K562 (cell line): ENCODE results near the gene UMAD1. TPM values are rescaled to one million over a fixed set of nuclear protein-coding genes. Genes with fewer than 3 reads are reported as not detected.

Source experiments
- ATAC-seq: fragments of 200-7000 bp; cut with Tn5 transposase; 3 replicates; pipeline ENCODE4 v1.9.1; 2020; ENCODE audit warnings: moderate library complexity
- BruUV-seq: library from RNA; stranded (reverse); fragments of 400-500 nt; replicated peaks from 2 replicates; lab custom pipeline; 2021; lab: Mats Ljungman, UMichigan
- CTCF ChIA-PET: fragments of 300-600 bp; formaldehyde crosslinking; extraction: SDS; loops from one replicate; lab custom pipeline; 2021; ENCODE audit warnings: low intra/inter-chr PET ratio; lab: Yijun Ruan, JAX
- POLR2A ChIA-PET: fragments of 300-600, 350-650 bp; sonication (Branson Sonifier 250); formaldehyde crosslinking; extraction: SDS; loops from one replicate; lab custom pipeline; 2021; ENCODE audit warnings: antibody characterized with exemption, inconsistent platforms; lab: Yijun Ruan, JAX
- DNase-seq, 4 experiments: peaks; one replicate each; pipeline versions ENCODE4 v3.0.0 to v3.0.0-alpha.2; 2011 to 2018; ENCODE audit warnings: low spot score in 3 of 4, mixed read lengths in 3 of 4; ENCODE audit errors: extremely low read depth in 1 of 4
- FAIRE-seq: peaks from 2 replicates; lab custom pipeline; 2011; peaks lifted over from hg19 to GRCh38; lab: Jason Lieb, UNC
- H2AFZ ChIP-seq: 2 replicates; pipeline ENCODE4 v1.6.0; 2011; ENCODE audit warnings: low read depth, low read length, control low read depth, inconsistent platforms
- H3K27ac ChIP-seq: fragments of 200-600 bp; 3 replicates; pipeline ENCODE4 v1.8.0; 2011; ENCODE audit warnings: low read depth, mild to moderate bottlenecking, control low read depth, inconsistent platforms, low read length, moderate library complexity, mixed read lengths; ENCODE audit errors: extremely low read depth
- H3K27me3 ChIP-seq, 2 experiments: fragments of 300-600 bp in 1 of 2; 2 replicates in 1 of 2; 3 replicates in 1 of 2; pipeline versions ENCODE4 v1.6.0 to v1.8.0; 2011; ENCODE audit warnings: inconsistent platforms in 2 of 2, low read length in 2 of 2, mild to moderate bottlenecking in 1 of 2, mixed read lengths in 1 of 2, moderate library complexity in 1 of 2; ENCODE audit not compliant: control insufficient read depth in 2 of 2, insufficient read depth in 2 of 2
- H3K36me3 ChIP-seq: fragments of 300-600 bp; 3 replicates; pipeline ENCODE4 v1.8.0; 2011; ENCODE audit warnings: mild to moderate bottlenecking, low read length, inconsistent platforms; ENCODE audit not compliant: control insufficient read depth, insufficient read depth
- H3K4me1 ChIP-seq, 2 experiments: fragments of 200-600 bp in 1 of 2; replicated peaks in 1 of 2; 2 replicates in 1 of 2; 3 replicates in 1 of 2; pipeline versions ENCODE4 v1.5.1 to v1.8.0; 2011; ENCODE audit warnings: inconsistent platforms in 2 of 2, low read length in 2 of 2, mild to moderate bottlenecking in 1 of 2, mixed read lengths in 1 of 2, moderate library complexity in 1 of 2; ENCODE audit not compliant: control insufficient read depth in 2 of 2, insufficient read depth in 2 of 2
- H3K4me2 ChIP-seq: 2 replicates; pipeline ENCODE4 v1.6.1; 2011; ENCODE audit warnings: low read length, control low read depth, inconsistent platforms, mixed read lengths; ENCODE audit not compliant: insufficient read depth
- H3K4me3 ChIP-seq: fragments of 200-600 bp; sonication (generic), shearing (Covaris generic); 2 replicates; pipeline ENCODE4 v1.5.1; 2016; ENCODE audit warnings: control low read depth, inconsistent platforms
- H3K79me2 ChIP-seq: fragments of 200-600 bp; 3 replicates; pipeline ENCODE4 v1.8.0; 2011; ENCODE audit warnings: low read length, inconsistent platforms; ENCODE audit not compliant: control insufficient read depth, insufficient read depth
- H3K9ac ChIP-seq, 2 experiments: 2 replicates each; pipeline versions ENCODE4 v1.6.0 to v1.6.1; 2011; ENCODE audit warnings: low read depth in 2 of 2, low read length in 2 of 2, control low read depth in 1 of 2, inconsistent platforms in 1 of 2, mild to moderate bottlenecking in 1 of 2, mixed read lengths in 1 of 2; ENCODE audit not compliant: insufficient read depth in 1 of 2
- H3K9me1 ChIP-seq: one replicate; pipeline ENCODE4 v1.6.0; 2011; ENCODE audit warnings: inconsistent platforms, mild to moderate bottlenecking, low read length, moderate library complexity; ENCODE audit not compliant: control insufficient read depth, insufficient read depth
- H3K9me3 ChIP-seq: replicated peaks from 2 replicates; pipeline ENCODE4 v1.5.1; 2011; ENCODE audit warnings: low read depth, low read length, inconsistent platforms; ENCODE audit not compliant: control insufficient read depth, insufficient read depth
- H4K20me1 ChIP-seq: replicated peaks from 2 replicates; pipeline ENCODE4 v1.6.1; 2011; ENCODE audit warnings: low read length, inconsistent platforms, mixed read lengths; ENCODE audit not compliant: control insufficient read depth, insufficient read depth
- ATF7 ChIP-seq: fragments of 450-650 bp; IDR thresholded peaks from 2 replicates; pipeline ENCODE4 v1.7.1; 2014; ENCODE audit warnings: mild to moderate bottlenecking, moderate library complexity
- C11orf30 ChIP-seq: fragments of 450-650 bp; IDR thresholded peaks from 2 replicates; pipeline ENCODE4 v1.6.1; 2016; ENCODE audit warnings: low read depth, mild to moderate bottlenecking
- FOXA3 ChIP-seq, 2 experiments: fragments of 450-650 bp in 1 of 2; sonication (generic) in 1 of 2; formaldehyde crosslinking; IDR thresholded peaks in 1 of 2; conservative IDR thresholded peaks in 1 of 2; 2 replicates each; pipeline versions ENCODE4 v1.4.0 to v1.8.0; 2020 to 2022; ENCODE audit warnings: mild to moderate bottlenecking in 2 of 2, missing genetic modification reagents in 1 of 2
- KDM1A ChIP-seq, 2 experiments: fragments of 450-650 bp; IDR thresholded peaks; 2 replicates each; pipeline ENCODE4 v1.6.1; 2016; ENCODE audit warnings: mild to moderate bottlenecking in 2 of 2
- MCM2 ChIP-seq: fragments of 450-650 bp; IDR thresholded peaks from 2 replicates; pipeline ENCODE4 v1.6.1; 2017; ENCODE audit warnings: low read depth, mild to moderate bottlenecking
- NCOR1 ChIP-seq: fragments of 450-650 bp; IDR thresholded peaks from 2 replicates; pipeline ENCODE4 v1.6.1; 2016; ENCODE audit warnings: mild to moderate bottlenecking, moderate library complexity
- PHF8 ChIP-seq: fragments of 200-600 bp; sonication (generic); IDR thresholded peaks from 2 replicates; pipeline ENCODE4 v1.6.1; 2012; ENCODE audit warnings: mixed run types, mild to moderate bottlenecking, inconsistent platforms, low read length, moderate library complexity, borderline replicate concordance
- STAT5B ChIP-seq: fragments of 250-450 bp; sonication (Bioruptor Pico); IDR thresholded peaks from 2 replicates; pipeline ENCODE4 v1.8.0; 2021; ENCODE audit warnings: mild to moderate bottlenecking, inconsistent platforms
- ZFX ChIP-seq: sonication (generic); formaldehyde crosslinking; IDR thresholded peaks from 2 replicates; pipeline ENCODE4 v1.8.0; 2022; ENCODE audit warnings: mild to moderate bottlenecking, missing genetic modification reagents, moderate library complexity
- ZNF561 ChIP-seq: fragments of 450-650 bp; formaldehyde crosslinking; conservative IDR thresholded peaks from 2 replicates; pipeline ENCODE4 v1.4.0; 2020; ENCODE audit warnings: mild to moderate bottlenecking, moderate library complexity
- ZNF584 ChIP-seq: fragments of 200-800 bp; sonication (Bioruptor generic); IDR thresholded peaks from 2 replicates; pipeline ENCODE4 v1.6.1; 2016; ENCODE audit warnings: low read depth, mild to moderate bottlenecking, missing genetic modification characterization, missing compliant biosample characterization
- ZNF785 ChIP-seq: fragments of 250-450 bp; sonication (Bioruptor Pico); IDR thresholded peaks from 2 replicates; pipeline ENCODE4 v1.4.0; 2020; ENCODE audit warnings: mild to moderate bottlenecking
- WGBS: fragments of 100-300 bp; shearing (Covaris generic); methylation state at CpG from one replicate; pipeline ENCODE4 v1.1.6; 2016; ENCODE audit warnings: low coverage, mixed read lengths; ENCODE audit not compliant: insufficient coverage; ENCODE audit errors: missing lambda C conversion rate; 5-methylcytosine and 5-hydroxymethylcytosine counted together
- in situ Hi-C: fragments of 300-500 bp; cut with MboI; formaldehyde crosslinking; loops from 4 replicates; pipeline ENCODE4 v1.15.0; 2018; ENCODE audit warnings: inconsistent platforms, mixed read lengths
- intact Hi-C: fragments of 100-400 bp; cut with micrococcal nuclease; formaldehyde crosslinking; loops from 2 replicates; pipeline ENCODE4 v1.14.2; 2022
- polyA plus RNA-seq, 8 experiments: library from polyadenylated mRNA; depleted of rRNA in 4 of 8; stranded (reverse) in 5 of 8; unstranded in 3 of 8; fragments of >200 nt; fragmentation: Nextera tagmentation in 2 of 8; fragmentation: Illumina TruSeq in 1 of 8; extraction: Ambion mirVana in 2 of 8; extraction: Trizol in 1 of 8; gene quantifications; 2 replicates each; pipeline versions ENCODE4 v1.2.1 to v1.2.3, GENCODE V29; 2011 to 2014; ENCODE audit warnings: inconsistent platforms in 1 of 8, missing spikeins in 1 of 8
- total RNA-seq, 7 experiments: library from RNA; depleted of rRNA in 6 of 7; stranded (reverse); fragments of >200 nt in 6 of 7; fragmentation: Illumina TruSeq in 2 of 7; extraction: Trizol in 2 of 7; gene quantifications; 2 replicates each; pipeline versions ENCODE4 v1.2.1 to v1.2.3, GENCODE V29; 2011 to 2021; ENCODE audit warnings: low replicate concordance in 1 of 7
- TF ChIP-seq, protein P1 (sequence below), 2 experiments: fragments of 150-350 bp in 1 of 2; IDR thresholded peaks; 2 replicates each; pipeline ENCODE4 v1.6.1; 2012 to 2016; ENCODE audit warnings: low read depth in 2 of 2, low read length in 2 of 2, mild to moderate bottlenecking in 1 of 2, moderate library complexity in 1 of 2
- TF ChIP-seq, protein P2 (sequence below): fragments of 250-450 bp; sonication (Bioruptor Pico); IDR thresholded peaks from 2 replicates; pipeline ENCODE4 v1.8.0; 2022; ENCODE audit warnings: inconsistent platforms, mild to moderate bottlenecking, moderate library complexity, borderline replicate concordance
- TF ChIP-seq, protein P3 (sequence below), 2 experiments: IDR thresholded peaks; 2 replicates each; pipeline ENCODE4 v1.6.1; 2012; ENCODE audit warnings: improper control_type of control experiment in 2 of 2, low read depth in 2 of 2, low read length in 2 of 2, borderline replicate concordance in 1 of 2

The UMAD1 gene
- total and polyA plus RNA-seq, 9 of the 15 experiments (the other 6 are each of a cell fraction or from before 2014, with no cell fraction given): 9.0 to 26.7 (median 13.3) TPM

DNA sequence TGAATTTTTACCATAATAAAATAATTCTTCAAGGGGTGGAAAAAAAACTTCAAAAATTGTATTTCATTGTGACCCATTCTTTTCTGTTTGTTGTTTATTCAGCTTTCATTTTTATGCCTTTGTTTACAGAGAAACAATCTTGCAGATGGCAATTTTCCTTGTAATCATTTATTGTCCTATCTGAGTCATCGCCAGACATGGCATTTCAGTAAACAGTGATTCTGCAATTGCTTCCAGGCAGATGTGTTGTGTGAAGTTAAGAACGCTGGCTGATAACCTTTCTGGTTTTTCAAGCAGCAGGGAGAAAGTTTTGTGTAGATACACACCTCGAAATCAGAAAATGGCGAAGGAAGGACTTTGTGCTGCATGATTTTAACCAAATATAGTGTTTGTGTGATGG, 158.6 kb downstream of the UMAD1 start:
- CTCF ChIA-PET: no interaction called here
- TF ChIP-seq ZNF561 (no peak), ZFX (CRISPR knock-in tag) (no peak), ZNF584 (CRISPR knock-in tag) (no peak), PHF8 (no peak), C11orf30 (peak; percentile 27; the same call in 1 of the 2 replicates), MCM2 (no peak), ZNF785 (no peak), FOXA3 (CRISPR knock-in tag; conservative IDR thresholded peaks at IDR 0.05 in 1 of 2, IDR thresholded peaks at IDR 0.05 in 1 of 2) (peak in 1 of 2 experiments; percentile 64; a peak in 2 of 4 replicates), NCOR1 (peak; percentile 60), STAT5B (CRISPR knock-in tag) (no peak), ATF7 (no peak), KDM1A (IDR thresholded peaks at IDR 0.05) (peak in 1 of 2 experiments; percentile 32; a peak in 2 of 4 replicates)
- TF ChIP-seq, protein P1, sequence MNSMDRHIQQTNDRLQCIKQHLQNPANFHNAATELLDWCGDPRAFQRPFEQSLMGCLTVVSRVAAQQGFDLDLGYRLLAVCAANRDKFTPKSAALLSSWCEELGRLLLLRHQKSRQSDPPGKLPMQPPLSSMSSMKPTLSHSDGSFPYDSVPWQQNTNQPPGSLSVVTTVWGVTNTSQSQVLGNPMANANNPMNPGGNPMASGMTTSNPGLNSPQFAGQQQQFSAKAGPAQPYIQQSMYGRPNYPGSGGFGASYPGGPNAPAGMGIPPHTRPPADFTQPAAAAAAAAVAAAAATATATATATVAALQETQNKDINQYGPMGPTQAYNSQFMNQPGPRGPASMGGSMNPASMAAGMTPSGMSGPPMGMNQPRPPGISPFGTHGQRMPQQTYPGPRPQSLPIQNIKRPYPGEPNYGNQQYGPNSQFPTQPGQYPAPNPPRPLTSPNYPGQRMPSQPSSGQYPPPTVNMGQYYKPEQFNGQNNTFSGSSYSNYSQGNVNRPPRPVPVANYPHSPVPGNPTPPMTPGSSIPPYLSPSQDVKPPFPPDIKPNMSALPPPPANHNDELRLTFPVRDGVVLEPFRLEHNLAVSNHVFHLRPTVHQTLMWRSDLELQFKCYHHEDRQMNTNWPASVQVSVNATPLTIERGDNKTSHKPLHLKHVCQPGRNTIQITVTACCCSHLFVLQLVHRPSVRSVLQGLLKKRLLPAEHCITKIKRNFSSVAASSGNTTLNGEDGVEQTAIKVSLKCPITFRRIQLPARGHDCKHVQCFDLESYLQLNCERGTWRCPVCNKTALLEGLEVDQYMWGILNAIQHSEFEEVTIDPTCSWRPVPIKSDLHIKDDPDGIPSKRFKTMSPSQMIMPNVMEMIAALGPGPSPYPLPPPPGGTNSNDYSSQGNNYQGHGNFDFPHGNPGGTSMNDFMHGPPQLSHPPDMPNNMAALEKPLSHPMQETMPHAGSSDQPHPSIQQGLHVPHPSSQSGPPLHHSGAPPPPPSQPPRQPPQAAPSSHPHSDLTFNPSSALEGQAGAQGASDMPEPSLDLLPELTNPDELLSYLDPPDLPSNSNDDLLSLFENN (IDR thresholded peaks at IDR 0.05; ENCODE audit: low read depth in 2 of 2, low read length in 2 of 2): no peak
- TF ChIP-seq, protein P2, sequence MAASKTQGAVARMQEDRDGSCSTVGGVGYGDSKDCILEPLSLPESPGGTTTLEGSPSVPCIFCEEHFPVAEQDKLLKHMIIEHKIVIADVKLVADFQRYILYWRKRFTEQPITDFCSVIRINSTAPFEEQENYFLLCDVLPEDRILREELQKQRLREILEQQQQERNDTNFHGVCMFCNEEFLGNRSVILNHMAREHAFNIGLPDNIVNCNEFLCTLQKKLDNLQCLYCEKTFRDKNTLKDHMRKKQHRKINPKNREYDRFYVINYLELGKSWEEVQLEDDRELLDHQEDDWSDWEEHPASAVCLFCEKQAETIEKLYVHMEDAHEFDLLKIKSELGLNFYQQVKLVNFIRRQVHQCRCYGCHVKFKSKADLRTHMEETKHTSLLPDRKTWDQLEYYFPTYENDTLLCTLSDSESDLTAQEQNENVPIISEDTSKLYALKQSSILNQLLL (CRISPR knock-in tag): no peak
- TF ChIP-seq, protein P3, sequence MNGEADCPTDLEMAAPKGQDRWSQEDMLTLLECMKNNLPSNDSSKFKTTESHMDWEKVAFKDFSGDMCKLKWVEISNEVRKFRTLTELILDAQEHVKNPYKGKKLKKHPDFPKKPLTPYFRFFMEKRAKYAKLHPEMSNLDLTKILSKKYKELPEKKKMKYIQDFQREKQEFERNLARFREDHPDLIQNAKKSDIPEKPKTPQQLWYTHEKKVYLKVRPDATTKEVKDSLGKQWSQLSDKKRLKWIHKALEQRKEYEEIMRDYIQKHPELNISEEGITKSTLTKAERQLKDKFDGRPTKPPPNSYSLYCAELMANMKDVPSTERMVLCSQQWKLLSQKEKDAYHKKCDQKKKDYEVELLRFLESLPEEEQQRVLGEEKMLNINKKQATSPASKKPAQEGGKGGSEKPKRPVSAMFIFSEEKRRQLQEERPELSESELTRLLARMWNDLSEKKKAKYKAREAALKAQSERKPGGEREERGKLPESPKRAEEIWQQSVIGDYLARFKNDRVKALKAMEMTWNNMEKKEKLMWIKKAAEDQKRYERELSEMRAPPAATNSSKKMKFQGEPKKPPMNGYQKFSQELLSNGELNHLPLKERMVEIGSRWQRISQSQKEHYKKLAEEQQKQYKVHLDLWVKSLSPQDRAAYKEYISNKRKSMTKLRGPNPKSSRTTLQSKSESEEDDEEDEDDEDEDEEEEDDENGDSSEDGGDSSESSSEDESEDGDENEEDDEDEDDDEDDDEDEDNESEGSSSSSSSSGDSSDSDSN (IDR thresholded peaks at IDR 0.05; ENCODE audit: borderline replicate concordance in 1 of 2, low read depth in 2 of 2, low read length in 2 of 2): no peak

More for the DNA sequence above, 158.6 kb downstream of the UMAD1 start:
- Histone ChIP-seq H3K9me1 (no peaks in the 10 kb centered on the region), H2AFZ (no peak overlapping the region), H3K27me3 (no peaks in the 10 kb centered on the region), H3K36me3 (no peaks in the 10 kb centered on the region), H3K9ac (no peak overlapping the region), H3K4me3 (no peak overlapping the region), H3K27ac (no peak overlapping the region), H4K20me1 (no peaks in the 10 kb centered on the region), H3K4me1 (peaks cover 0 to 3% of the 10 kb centered on the region in 2 experiments; a peak in 2 of 5 replicates), H3K79me2 (no peaks in the 10 kb centered on the region), H3K9me3 (no peaks in the 10 kb centered on the region), H3K4me2 (no peak overlapping the region)
- intact Hi-C loops: no loop called here
- in situ Hi-C loops: no loop called here
- FAIRE-seq (no peak), ATAC-seq (no peak), DNase-seq (peak in 1 of 4 experiments; percentile 16)
- POLR2A ChIA-PET: no interaction called here
- 9% methylated on average over 4 of the region's 4 CpGs for WGBS
- no TSS peak for BruUV-seq
